Fibroblast of lung (primary cell): ENCODE results near the gene PTPN14. TPM values are rescaled to one million over a fixed set of nuclear protein-coding genes. Genes with fewer than 3 reads are reported as not detected.

Source experiments
- DNase-seq, 2 donors: peaks; one replicate each; pipeline versions ENCODE4 v3.0.0 to v3.0.0-alpha.2; 2010; ENCODE audit warnings: low read depth in 2 of 2
- H2AFZ ChIP-seq: 2 replicates; pipeline ENCODE4 v1.5.1; 2012; ENCODE audit warnings: low read length, control low read depth, inconsistent platforms
- H3K27ac ChIP-seq: 2 replicates; pipeline ENCODE4 v1.5.1; 2011; ENCODE audit warnings: low read length, control low read depth; ENCODE audit not compliant: insufficient read depth
- H3K27me3 ChIP-seq: 2 replicates; pipeline ENCODE4 v1.5.1; 2011; ENCODE audit warnings: mild to moderate bottlenecking, low read length; ENCODE audit not compliant: control insufficient read depth, insufficient read depth
- H3K36me3 ChIP-seq: 2 replicates; pipeline ENCODE4 v1.5.1; 2011; ENCODE audit warnings: low read length; ENCODE audit not compliant: control insufficient read depth, insufficient read depth
- H3K4me1 ChIP-seq: 2 replicates; pipeline ENCODE4 v1.5.1; 2011; ENCODE audit warnings: low read length; ENCODE audit not compliant: control insufficient read depth, insufficient read depth; ENCODE audit errors: extremely low read depth
- H3K4me2 ChIP-seq: 2 replicates; pipeline ENCODE4 v1.5.1; 2011; ENCODE audit warnings: low read length, control low read depth; ENCODE audit not compliant: insufficient read depth; ENCODE audit errors: extremely low read depth
- H3K4me3 ChIP-seq, 4 experiments: fragments of 200-600 bp in 1 of 4; sonication (generic) in 1 of 4; replicated peaks in 1 of 4; 2 replicates each; pipeline ENCODE4 v1.5.1; 2011 to 2016; ENCODE audit warnings: low read length in 4 of 4, low read depth in 3 of 4, mild to moderate bottlenecking in 3 of 4, control low read depth in 2 of 4, inconsistent platforms in 1 of 4, mixed read lengths in 1 of 4; ENCODE audit not compliant: insufficient read depth in 1 of 4; ENCODE audit errors: control extremely low read depth in 1 of 4
- H3K79me2 ChIP-seq: 2 replicates; pipeline ENCODE4 v1.5.1; 2012; ENCODE audit warnings: mild to moderate bottlenecking, low read length, inconsistent platforms; ENCODE audit not compliant: control insufficient read depth, insufficient read depth
- H3K9ac ChIP-seq: 2 replicates; pipeline ENCODE4 v1.5.1; 2011; ENCODE audit warnings: mild to moderate bottlenecking, low read length, control low read depth; ENCODE audit not compliant: insufficient read depth
- H3K9me3 ChIP-seq: 2 replicates; pipeline ENCODE4 v1.5.1; 2012; ENCODE audit warnings: low read depth, low read length; ENCODE audit not compliant: control insufficient read depth, insufficient read depth
- H4K20me1 ChIP-seq: 2 replicates; pipeline ENCODE4 v1.5.1; 2011; ENCODE audit warnings: low read length; ENCODE audit not compliant: control insufficient read depth, insufficient read depth; ENCODE audit errors: extremely low read depth
- CTCF ChIP-seq, 2 donors: IDR thresholded peaks in 1 of 2; conservative IDR thresholded peaks in 1 of 2; 1 replicate in 1 of 2; 2 replicates in 1 of 2; pipeline ENCODE4 v1.5.1; 2011 to 2012; ENCODE audit warnings: low read length in 2 of 2, control low read depth in 1 of 2, inconsistent platforms in 1 of 2, low read depth in 1 of 2, mild to moderate bottlenecking in 1 of 2
- EZH2 ChIP-seq: IDR thresholded peaks from 2 replicates; pipeline ENCODE4 v1.5.1; 2012; ENCODE audit warnings: low read length, control low read depth, mild to moderate bottlenecking; ENCODE audit errors: missing control alignments
- polyA plus RNA-seq, 2 donors: library from polyadenylated mRNA; depleted of rRNA in 1 of 2; stranded (reverse) in 1 of 2; unstranded in 1 of 2; fragments of >200 nt; gene quantifications; 2 replicates each; pipeline ENCODE4 v1.2.1, GENCODE V29; 2011 to 2012; ENCODE audit warnings: missing spikeins in 1 of 2
- total RNA-seq: library from RNA; depleted of rRNA; stranded (reverse); fragments of >200 nt; gene quantifications from 2 replicates; pipeline ENCODE4 v1.2.1, GENCODE V29; 2014

Gene PTPN14
- total and polyA plus RNA-seq, 2 donors (not counting 1 experiment from before 2014, with no cell fraction given): 38.7 to 56.1 TPM

DNA sequence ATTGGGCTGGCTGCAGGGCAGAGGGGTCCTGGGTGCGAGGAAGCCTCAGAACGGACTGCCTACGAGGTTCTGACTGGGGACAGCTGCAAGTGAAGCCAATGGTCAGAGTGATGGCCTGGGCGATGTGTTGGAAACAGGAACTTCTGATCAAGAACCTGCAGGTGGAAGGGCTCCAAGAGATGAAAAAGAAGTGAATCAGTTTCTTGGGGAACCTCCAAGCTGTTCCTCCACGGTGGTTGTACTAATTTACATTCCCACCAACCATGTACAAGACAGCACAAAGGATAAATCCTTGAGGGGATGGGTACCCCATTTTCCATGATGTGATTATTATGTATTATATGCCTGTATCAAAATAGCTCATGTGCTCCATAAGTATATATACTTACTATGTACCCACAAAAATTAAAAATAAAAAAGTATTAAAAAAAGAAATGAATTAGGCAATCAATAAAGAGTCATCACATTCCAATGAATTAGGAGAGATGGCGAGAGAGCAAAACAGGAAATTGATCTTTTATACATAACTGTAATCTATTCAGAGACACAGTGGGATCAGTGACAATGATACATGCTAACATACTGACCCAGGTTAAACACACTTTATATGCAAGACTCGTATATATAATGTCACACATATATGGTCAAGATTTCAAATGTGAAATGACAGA, 58.1 kb downstream of the PTPN14 start:
- TF ChIP-seq CTCF (conservative IDR thresholded peaks at IDR 0.05 in 1 of 2, IDR thresholded peaks at IDR 0.05 in 1 of 2; ENCODE audit: low read depth in 1 of 2, low read length in 2 of 2) (no peak), EZH2 (no peak)
- Histone ChIP-seq H3K79me2 (peaks cover 64% of the 10 kb centered on the region), H3K4me1 (peaks cover 10% of the 10 kb centered on the region), H3K9ac (no peak overlapping the region), H3K36me3 (peaks cover 2% of the 10 kb centered on the region), H3K27me3 (no peaks in the 10 kb centered on the region), H3K27ac (peak overlapping the region; percentile 3), H2AFZ (no peak overlapping the region), H3K4me3 (no peak overlapping the region), H4K20me1 (peaks cover 2% of the 10 kb centered on the region), H3K4me2 (peak overlapping the region; percentile 26), H3K9me3 (no peaks in the 10 kb centered on the region)
- peak in 1 of 2 donors; percentile 83 for DNase-seq

GRCh38 chr1:214492401-214493075, 58.9 kb downstream of the PTPN14 start:
- peak overlapping the region; percentile 4 for H3K4me2 ChIP-seq
- no peaks in the 10 kb centered on the region for H3K9me3 ChIP-seq
- peaks cover 4% of the 10 kb centered on the region for H4K20me1 ChIP-seq
- peaks cover 10% of the 10 kb centered on the region for H3K4me1 ChIP-seq
- peaks cover 66% of the 10 kb centered on the region for H3K79me2 ChIP-seq
- H3K27me3 ChIP-seq: no peaks in the 10 kb centered on the region
- H3K9ac ChIP-seq: no peak overlapping the region
- no peak for TF ChIP-seq EZH2
- no peak for TF ChIP-seq CTCF (conservative IDR thresholded peaks at IDR 0.05 in 1 of 2, IDR thresholded peaks at IDR 0.05 in 1 of 2; ENCODE audit: low read depth in 1 of 2, low read length in 2 of 2)
- no peak overlapping the region for H2AFZ ChIP-seq
- H3K4me3 ChIP-seq: no peak overlapping the region
- H3K27ac ChIP-seq: peak overlapping the region; percentile 18
- peak in 1 of 2 donors; percentile 89 for DNase-seq
- peaks cover 2% of the 10 kb centered on the region for H3K36me3 ChIP-seq

DNA sequence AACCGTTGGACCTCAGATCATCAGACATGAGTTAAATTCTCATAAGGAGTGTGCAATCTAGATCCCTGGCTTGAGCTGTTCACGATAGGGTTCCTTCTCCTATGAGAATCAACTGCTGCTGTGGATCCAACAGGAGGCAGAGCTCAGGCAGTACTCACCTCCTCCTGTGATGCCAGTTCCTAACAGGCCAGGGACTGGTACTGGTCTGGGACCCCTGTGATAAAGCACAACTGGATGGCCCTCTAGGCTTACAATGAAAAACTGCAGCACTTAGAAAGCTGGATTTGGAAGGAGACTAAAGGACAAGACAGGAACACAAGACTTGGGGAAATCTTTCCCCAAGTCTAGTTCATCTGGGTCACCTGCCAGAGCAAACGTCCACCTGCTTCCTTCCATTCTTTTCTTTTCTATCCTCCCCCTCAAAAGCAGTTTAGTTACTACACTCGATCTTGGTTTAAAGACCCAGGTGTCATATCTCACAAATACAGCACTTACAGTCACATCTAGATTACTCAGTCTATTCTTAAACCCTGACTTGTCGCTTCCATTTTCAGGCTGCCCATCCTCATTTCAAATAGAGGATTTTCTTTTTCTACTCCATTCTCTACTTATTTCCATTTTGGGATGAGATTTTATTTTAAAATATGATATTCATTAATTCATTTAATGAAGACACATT, 59.8 kb downstream of the PTPN14 start:
- no peak overlapping the region for H3K27ac ChIP-seq
- no peak overlapping the region for H3K4me3 ChIP-seq
- TF ChIP-seq EZH2 (no peak), CTCF (conservative IDR thresholded peaks at IDR 0.05 in 1 of 2, IDR thresholded peaks at IDR 0.05 in 1 of 2; ENCODE audit: low read depth in 1 of 2, low read length in 2 of 2) (no peak)
- peaks cover 10% of the 10 kb centered on the region for H3K4me1 ChIP-seq
- no peak for DNase-seq
- no peaks in the 10 kb centered on the region for H3K9me3 ChIP-seq
- peaks cover 2% of the 10 kb centered on the region for H3K36me3 ChIP-seq
- H3K9ac ChIP-seq: no peak overlapping the region
- H4K20me1 ChIP-seq: peaks cover 4% of the 10 kb centered on the region
- H3K27me3 ChIP-seq: no peaks in the 10 kb centered on the region
- no peak overlapping the region for H2AFZ ChIP-seq
- H3K79me2 ChIP-seq: peaks cover 63% of the 10 kb centered on the region
- H3K4me2 ChIP-seq: no peak overlapping the region
